Measurements from ENCODE around the gene CBLL1. TPM values are rescaled to one million over a fixed set of nuclear protein-coding genes. Genes with fewer than 3 reads are reported as not detected.

Gene CBLL1
- total RNA-seq, 6 donors from 2014 or later: 15.1 to 36.8 (median 22.0) TPM

- peak overlapping the region; percentile 93 to 99 (median 96) for H3K27ac ChIP-seq
- H3K4me3 ChIP-seq: peak overlapping the region; percentile 17 to 84 (median 64)
- peaks cover 24 to 45% (median 31%) of the 10 kb centered on the region in 4 donors for H3K4me1 ChIP-seq
- WGBS, 2 donors: 15 to 17% methylated on average over 29 of the region's 29 CpGs
- peak; percentile 48 to 70 for ATAC-seq (ENCODE audit: low FRiP score in 2 of 2)
- TF ChIP-seq EP300 (IDR thresholded peaks at IDR 0.05) (no peak), CTCF (IDR thresholded peaks at IDR 0.05) (no peak), POLR2AphosphoS5 (IDR thresholded peaks at IDR 0.05) (no peak), POLR2A (IDR thresholded peaks at IDR 0.05) (peak in 1 of 4 donors; percentile 41)
- no peaks in the 10 kb centered on the region for H3K36me3 ChIP-seq
- peak; percentile 62 to 87 for DNase-seq
- no peaks in the 10 kb centered on the region for H3K27me3 ChIP-seq
- H3K9me3 ChIP-seq: no peaks in the 10 kb centered on the region
These were observed 1.0 kb upstream of the CBLL1 start for GRCh38 chr7:107742678-107743566.

- 0 to 3% methylated on average over 13 to 22 of the region's 22 CpGs for WGBS, 2 donors
These were observed 406 bp downstream of the CBLL1 start for GRCh38 chr7:107744345-107744750.

GRCh38 chr7:107746006-107746405 lies 2.1 kb downstream of the CBLL1 start:
- no peak for DNase-seq
- Histone ChIP-seq H3K27me3 (no peaks in the 10 kb centered on the region), H3K4me3 (no peak overlapping the region), H3K9me3 (no peaks in the 10 kb centered on the region), H3K36me3 (peaks cover 0 to 24% (median 14%) of the 10 kb centered on the region in 4 donors), H3K4me1 (peaks cover 25 to 45% (median 33%) of the 10 kb centered on the region in 4 donors), H3K27ac (no peak overlapping the region)
- 45 to 52% methylated on average over 3 of the region's 3 CpGs for WGBS, 2 donors
- TF ChIP-seq CTCF (IDR thresholded peaks at IDR 0.05) (no peak), POLR2AphosphoS5 (IDR thresholded peaks at IDR 0.05) (no peak), EP300 (IDR thresholded peaks at IDR 0.05) (no peak), POLR2A (IDR thresholded peaks at IDR 0.05) (no peak)
- ATAC-seq (ENCODE audit: low FRiP score in 2 of 2): no peak

More at GRCh38 chr7:107744345-107744750, 406 bp downstream of the CBLL1 start:
- Histone ChIP-seq H3K27ac (peak overlapping the region; percentile 93 to 99 (median 96)), H3K9me3 (no peaks in the 10 kb centered on the region), H3K4me1 (peaks cover 25 to 45% (median 33%) of the 10 kb centered on the region in 4 donors), H3K27me3 (no peaks in the 10 kb centered on the region), H3K4me3 (peak overlapping the region; percentile 61 to 86 (median 75)), H3K36me3 (peaks cover 0 to 7% (median 2%) of the 10 kb centered on the region in 4 donors)
- no peak for TF ChIP-seq CTCF (IDR thresholded peaks at IDR 0.05)
- ATAC-seq (ENCODE audit: low FRiP score in 2 of 2) (peak; percentile 63 to 76), DNase-seq (no peak)

- ATAC-seq (ENCODE audit: low FRiP score in 2 of 2) (no peak), DNase-seq (no peak)
- H3K9me3 ChIP-seq: no peaks in the 10 kb centered on the region
- peaks cover 14 to 75% (median 44%) of the 10 kb centered on the region in 4 donors for H3K36me3 ChIP-seq
- H3K4me3 ChIP-seq: no peak overlapping the region
- no peaks in the 10 kb centered on the region for H3K27me3 ChIP-seq
- no peak overlapping the region for H3K27ac ChIP-seq
- peaks cover 6 to 18% (median 13%) of the 10 kb centered on the region in 4 donors for H3K4me1 ChIP-seq
- 95 to 99% methylated on average over 7 of the region's 7 CpGs for WGBS, 2 donors
- no peak for TF ChIP-seq CTCF (IDR thresholded peaks at IDR 0.05)
- no peak for TF ChIP-seq POLR2A (IDR thresholded peaks at IDR 0.05)
- TF ChIP-seq POLR2AphosphoS5 (IDR thresholded peaks at IDR 0.05): no peak
- TF ChIP-seq EP300 (IDR thresholded peaks at IDR 0.05): no peak
These were observed 7.2 kb downstream of the CBLL1 start for GRCh38 chr7:107751113-107751512.
